Loucy (cell line): ENCODE results near the gene PRXL2B.

Experiments used
- CTCF ChIP-seq: fragments of 200-600 bp; sonication (generic); conservative IDR thresholded peaks from 2 replicates; pipeline ENCODE4 v1.5.1; 2014; ENCODE audit warnings: mild to moderate bottlenecking, antibody characterized with exemption, low read length
- EZH2phosphoT487 ChIP-seq: fragments of 200-600 bp; IDR thresholded peaks from 2 replicates; pipeline ENCODE4 v1.6.1; 2018; ENCODE audit warnings: antibody characterized with exemption, mild to moderate bottlenecking, moderate library complexity, borderline replicate concordance

- TF ChIP-seq CTCF (no peak), EZH2phosphoT487 (no peak)
These were observed 21.1 kb downstream of the PRXL2B start for GRCh38 chr1:2607641-2608091.
